DMS79 treated with DMSO at 0.1 percent for 48 hours (cell line): ENCODE data around the gene IGF1R.

Experiments used
- DNase-seq: peaks from one replicate; lab custom pipeline; 2025; lab: John Stamatoyannopoulos, UW

IGF1R gene

DNA sequence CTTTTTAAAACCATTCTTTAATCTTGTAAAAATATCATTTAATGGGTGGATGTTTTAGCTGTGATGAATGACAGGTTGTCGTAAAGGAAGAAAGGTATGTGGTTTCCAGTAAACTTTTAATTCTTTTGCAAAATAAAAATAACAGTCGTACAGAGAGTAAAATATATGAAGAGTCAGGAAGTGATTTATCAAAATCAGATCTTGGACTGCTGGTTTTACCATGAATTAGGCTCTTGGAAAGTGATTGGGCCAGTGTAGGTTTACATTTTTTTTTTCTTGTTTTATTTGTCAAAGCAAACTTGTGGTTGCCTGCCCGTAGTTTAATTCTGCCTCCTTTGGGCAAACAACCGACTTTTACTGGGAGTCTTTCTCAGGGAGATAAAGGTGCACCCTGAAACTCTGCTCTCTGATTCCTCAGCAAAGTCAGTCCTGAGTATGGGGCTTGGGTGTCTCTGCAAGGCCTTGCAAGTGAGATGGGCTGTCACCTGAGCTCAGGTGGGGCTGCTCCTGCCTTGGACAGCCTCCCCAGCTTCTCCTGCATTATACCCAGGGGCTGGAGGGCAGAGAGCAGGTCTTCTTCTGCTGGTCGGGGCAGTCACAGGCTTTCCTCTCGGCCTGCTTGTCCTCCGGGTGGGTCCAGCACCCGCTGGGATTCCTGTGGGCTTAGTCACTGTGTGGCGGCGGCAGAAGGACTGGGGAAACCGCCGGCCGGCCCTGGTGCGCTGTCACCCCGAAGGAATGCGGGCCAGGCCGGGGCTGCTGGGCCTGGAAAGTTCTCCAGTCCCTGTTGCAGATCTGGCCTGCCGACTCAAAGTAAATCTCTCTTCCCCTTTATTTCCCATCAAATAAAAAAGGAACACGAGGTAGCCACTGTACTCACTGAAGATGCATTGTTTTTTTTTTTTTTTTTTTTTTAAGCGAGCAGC is 79.0 kb downstream of the IGF1R start:
- DNase-seq, result no peak

- no peak for DNase-seq
Observed at GRCh38 chr15:98728082-98728810, 79.9 kb downstream of the IGF1R start.

DNA sequence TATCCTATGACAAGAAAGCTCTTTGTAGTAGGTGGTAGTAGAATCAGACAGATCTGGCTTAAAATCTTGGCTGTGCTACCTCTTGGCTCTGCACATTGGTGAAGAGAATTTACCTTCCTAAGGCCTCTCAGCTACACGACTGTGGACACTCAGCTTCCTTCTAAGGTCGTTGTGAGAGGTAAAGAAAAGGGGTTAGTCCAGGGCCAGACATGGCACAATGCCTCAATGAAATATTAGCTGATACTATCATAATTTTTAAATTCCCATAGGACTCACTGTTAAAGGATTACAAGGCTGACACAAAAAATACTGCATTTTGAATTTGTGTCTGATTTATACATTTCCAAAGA is 80.4 kb downstream of the IGF1R start:
- no peak for DNase-seq

DNA sequence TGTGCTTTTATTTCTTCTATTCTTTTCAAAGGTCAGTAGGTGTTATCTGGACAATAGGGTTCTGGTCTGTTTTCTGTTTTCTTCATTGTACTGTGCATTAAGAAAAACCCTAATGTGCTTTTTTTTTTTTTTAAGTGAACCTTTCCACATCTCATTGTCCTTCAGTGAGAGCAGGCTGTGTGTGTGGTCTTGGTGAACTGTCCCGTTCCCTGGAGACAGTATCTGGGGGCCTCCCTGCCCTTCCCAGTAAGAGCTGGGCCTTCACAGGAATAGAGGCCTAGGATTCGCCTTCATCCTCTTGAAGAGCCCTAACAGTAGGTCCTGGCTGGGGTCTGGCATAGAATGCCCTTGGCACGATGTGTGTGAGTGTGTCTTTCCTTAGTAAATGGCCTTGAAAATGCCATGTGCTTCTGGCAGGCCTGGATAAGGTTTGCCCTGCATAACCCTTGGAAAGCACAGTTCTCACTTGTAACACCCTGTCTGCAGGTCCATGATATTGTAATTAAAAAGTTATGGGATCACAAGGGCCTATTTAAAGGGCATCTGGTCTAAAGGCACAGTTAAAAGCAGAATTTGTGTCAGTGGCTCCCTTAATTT is 81.2 kb downstream of the IGF1R start:
- DNase-seq, result no peak

DNA sequence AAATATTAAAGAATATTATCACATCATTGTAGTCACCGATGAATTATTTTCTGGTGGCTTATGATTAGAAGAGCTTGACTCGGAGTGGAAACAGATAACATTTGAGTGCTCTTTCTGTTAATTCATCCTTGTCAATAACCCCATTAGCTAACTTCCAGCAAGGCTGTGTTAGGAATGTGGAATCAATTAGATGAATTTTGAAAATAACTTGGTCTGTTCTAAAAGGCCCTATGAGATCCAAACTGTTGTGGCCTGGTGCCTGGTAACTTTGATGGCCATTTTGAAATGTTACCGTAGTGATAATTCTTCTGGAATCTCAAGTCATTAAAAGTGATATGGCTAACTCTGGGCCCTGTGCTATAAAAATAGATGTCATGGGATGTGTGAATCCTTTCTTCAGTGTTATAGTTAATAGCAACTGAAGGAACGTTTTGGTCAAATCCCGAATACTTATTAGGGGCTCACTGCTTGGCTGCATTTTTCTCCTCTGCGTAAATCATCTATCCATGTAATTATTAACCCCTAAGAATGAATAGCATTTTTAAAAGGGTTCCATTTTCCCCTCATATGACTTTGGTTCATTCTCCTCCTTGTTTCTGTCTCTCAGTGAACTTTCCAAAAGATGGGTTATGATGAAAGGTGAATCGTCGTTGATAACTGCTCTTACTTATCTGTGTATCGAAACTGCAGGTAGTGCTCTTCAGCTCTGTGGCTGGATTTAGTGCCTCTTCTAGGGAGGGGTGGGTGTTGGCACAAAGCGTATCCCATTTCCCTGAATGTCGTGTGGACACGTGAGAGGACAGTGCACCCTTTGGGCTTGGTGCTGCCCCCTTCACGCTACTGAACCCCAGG is 82.7 kb downstream of the IGF1R start:
- no peak for DNase-seq

DNA sequence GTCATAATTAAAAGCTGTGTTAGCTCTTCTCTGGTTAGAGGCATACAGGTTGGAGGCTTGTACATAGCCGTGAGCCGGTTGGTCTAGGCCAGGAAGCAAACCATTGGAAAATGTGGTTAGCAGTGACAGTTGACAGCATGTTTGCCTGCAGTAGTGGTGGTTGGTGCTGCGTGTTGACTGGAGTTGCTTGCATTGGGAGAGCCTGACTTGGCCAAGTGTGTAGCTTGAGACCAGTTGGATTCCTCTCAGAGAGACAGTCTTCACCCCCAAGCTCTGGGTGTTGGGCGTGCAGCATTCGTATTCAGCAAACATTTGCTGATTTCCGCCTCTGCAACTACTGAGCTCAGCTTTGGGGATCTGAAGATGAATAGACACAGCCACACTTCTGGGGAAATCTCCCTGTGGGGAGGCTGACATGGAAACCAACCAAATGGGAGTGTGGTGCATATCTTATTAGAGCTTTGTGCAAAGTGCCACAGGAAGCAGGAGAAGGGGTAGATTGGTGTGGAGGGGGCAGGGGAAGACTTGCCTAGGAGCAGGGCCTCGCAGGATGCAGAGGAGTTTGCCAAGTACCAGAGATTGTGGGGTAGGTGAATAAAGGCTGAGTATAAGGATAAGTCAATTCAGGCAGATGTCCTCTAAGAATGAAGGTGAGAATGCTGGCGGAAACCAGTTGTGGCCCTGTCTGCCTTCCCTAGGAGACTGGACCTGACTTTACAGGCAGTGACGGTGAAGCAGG is 83.5 kb downstream of the IGF1R start:
- no peak for DNase-seq

DNA sequence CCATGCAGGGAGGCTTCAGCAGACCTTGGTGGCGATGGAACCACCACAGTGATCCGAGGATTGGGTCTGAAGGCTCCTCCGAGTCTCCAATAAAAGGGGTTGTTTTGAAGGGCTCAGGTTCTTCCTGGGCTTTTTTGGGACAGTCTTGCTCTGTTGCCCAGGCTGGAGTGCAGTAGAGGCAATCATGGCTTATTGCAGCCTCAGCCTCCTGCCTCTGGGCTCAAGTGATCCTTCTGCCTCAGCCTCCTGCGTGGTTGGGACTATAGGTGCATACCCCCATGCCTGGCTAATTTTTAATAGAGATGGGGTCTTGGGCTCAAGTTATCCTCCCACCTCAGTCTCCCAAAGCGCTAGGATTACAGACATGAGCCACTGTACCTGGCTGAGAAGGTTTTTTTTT is 84.8 kb downstream of the IGF1R start:
- DNase-seq, result no peak

DNA sequence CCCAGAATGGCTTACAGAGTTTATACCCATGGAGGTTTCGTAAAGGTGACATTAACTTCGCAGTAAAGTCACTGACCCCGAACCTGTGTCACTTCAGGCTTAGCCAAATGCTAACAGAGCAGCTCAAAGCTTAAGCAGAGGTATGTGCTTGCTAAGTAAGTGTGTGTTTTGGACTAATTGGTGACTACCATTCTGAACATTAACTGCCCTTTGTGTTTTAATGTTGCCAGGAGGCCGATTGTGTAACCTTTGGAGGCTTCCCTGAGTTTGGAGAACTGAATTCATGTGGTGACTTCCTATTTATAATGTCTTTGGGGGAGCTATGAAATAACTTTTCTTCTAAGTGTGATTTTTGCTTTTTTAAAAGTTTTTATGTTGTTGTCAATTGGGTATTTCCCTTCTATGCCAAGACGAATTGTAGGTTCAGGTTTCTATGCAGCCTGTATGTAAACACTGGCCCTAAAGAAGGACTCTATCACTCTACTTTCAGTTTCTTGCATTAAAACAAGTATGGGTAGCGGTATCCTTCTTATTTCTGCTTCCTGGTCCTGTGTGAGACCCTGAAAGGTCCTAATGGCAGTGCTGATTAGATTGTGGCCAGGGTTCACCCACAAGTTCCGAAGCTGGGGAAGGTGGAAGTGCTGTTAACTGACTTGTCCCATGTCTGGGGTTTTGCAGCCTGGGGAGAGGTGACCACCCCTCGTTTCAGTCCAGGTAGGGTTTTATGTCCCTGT is 86.3 kb downstream of the IGF1R start:
- DNase-seq, result no peak

GRCh38 chr15:98735304-98735703 is 87.0 kb downstream of the IGF1R start:
- DNase-seq, result no peak

- DNase-seq, result no peak
Observed at GRCh38 chr15:98735895-98736617, 87.7 kb downstream of the IGF1R start.

DNA sequence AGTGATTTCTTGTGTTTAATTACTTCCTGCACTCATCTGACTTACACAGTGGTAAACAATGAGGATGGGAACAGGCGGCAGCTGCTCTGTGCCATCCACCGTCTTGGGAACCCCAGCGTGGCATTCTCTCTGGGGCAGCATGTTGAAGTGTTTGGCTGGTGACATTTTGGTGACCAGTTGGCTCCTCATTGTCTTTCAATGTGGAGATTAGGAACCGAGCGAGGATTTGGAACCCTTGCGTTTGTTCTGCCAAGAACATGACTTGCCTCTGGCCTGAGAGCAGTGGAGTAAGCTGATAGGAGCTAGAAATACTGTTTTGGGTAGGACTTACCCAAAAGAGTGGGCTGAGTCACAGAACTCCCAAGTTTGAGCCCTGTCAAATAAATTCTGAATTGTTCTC is 88.8 kb downstream of the IGF1R start:
- no peak for DNase-seq

GRCh38 chr15:98737721-98738120 is 89.4 kb downstream of the IGF1R start:
- DNase-seq, result no peak

DNA sequence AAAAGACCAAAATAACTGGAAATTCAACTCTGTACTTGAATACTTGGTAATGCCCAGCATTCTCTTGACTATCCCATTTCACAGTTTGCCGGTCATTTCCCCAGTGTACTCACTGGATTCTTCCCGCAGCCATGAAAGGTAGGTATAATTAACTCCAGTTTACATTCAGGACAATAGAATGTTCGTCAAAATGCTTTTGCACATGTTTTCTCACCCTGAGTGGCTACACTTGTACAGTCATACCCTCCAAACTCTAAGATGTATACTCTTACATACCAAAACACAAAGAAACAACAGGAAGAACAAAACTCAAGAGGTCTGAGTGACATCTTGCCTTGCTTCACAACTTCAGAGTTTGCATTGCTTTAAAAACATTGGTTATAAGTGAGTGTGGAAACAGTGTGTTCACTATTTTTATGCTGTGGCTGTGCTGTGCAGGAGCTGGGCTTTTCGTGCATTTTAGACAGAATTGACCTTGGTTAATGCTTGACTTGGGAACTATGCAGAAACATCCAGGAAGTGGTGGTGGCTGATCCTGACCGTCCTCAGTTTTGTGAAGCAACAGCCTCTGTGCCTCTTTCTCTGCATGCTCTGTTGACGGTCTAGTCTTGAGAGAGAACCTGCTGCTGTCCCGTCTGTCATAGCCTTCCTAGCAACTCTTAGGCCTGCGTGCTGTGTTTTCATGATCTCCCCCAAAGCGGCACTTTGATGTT is 90.5 kb downstream of the IGF1R start:
- no peak for DNase-seq

DNA sequence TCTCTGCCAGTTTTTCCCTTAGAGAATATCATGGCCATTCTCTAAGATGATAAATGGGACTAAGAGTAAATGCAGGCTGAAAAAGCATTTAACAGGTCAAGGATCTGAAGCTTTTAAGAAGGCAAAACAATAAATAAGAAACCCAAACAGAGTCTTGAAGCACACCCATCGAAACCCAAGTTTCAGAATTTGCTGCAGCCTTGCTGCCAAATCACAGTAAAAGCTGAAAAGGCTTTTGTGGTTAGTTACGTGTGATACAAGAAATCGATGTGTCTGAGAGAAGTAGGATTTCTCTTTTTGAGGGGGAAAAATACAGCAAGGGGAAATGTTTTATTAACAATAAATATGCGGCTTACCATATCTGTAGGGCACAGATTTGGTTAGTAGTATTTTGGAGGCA is 92.0 kb downstream of the IGF1R start:
- DNase-seq, result no peak

DNA sequence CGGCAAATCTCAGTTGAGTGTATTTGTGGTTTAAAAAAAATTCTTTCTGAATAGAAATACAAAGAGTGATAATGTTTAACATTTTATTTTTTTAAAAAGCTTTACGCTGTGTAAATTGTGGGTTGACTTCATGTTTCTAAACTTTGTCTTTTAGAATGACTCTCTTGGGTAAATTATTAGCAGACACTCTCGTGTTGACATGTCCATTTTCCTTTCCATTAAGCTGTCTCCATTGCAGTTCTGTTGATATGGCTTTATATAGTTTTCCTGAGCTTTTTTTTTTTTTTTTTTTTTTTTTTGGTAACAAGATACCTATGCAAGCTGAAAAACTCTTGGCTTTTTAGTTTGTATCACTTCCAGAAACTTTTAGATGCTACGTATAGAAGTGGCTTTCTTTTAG is 92.6 kb downstream of the IGF1R start:
- DNase-seq, result no peak

GRCh38 chr15:98743177-98743576 is 94.8 kb downstream of the IGF1R start:
- no peak for DNase-seq

- no peak for DNase-seq
Observed at GRCh38 chr15:98744506-98744905, 96.2 kb downstream of the IGF1R start.

- no peak for DNase-seq
Observed at GRCh38 chr15:98745179-98745578, 96.8 kb downstream of the IGF1R start.

DNA sequence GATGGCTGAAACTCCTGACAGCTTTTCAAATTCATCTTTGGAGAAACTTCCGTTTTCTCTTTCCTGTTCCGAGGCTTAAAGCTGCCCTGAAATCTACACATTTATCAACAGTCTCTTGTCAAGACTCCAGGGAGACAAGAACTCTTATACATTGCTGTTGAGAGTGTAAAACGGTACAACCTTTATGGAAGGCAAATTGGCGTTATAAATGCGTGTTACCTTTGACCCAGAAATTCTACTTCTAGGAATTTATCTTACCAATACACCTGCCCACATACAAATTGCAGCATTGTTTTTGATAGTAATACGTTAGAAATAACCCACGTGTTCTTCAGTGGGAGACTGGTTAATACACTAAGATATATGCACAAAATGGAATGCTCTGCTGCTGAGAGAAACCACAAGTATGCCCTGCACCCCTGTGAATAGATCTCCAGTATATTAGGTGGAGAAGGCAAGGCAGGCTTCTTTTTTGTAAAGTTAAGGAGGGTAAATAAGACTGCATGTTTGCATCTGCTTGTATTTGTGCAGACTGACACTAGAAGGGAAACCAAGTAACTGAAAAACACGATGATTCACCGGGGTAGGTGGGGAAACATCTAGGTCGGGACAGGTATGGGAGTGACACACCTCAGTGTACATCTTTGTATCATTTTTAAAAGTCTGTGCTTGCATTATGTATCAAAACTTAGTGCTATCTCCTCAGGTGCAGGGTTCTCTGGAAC is 97.5 kb downstream of the IGF1R start:
- DNase-seq, result no peak
